NCI-H2171 treated with DMSO at 0.1 percent for 48 hours (cell line): ENCODE measurements around the gene DHRSX.
"Not testable (repeated sequence)": the region's sequence is repeated elsewhere in the genome, so short reads cannot be mapped to it uniquely, and the experiment has no call there.

Experiments
- DNase-seq: peaks from one replicate; lab custom pipeline; 2025; lab: John Stamatoyannopoulos, UW

The DHRSX gene

DNA sequence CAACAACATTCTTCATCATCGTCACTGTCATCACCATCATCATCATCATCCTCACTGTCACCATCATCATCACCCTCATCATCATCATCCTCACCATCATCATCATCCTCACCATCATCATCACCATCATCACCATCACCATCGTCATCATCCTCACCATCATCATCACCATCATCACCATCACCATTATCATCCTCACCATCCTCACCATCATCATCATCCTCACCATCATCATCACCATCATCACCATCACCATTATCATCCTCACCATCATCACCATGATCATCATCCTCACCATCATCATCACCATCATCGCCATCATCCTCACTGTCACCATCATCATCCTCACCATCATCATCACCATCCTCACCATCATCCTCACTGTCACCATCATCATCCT is 18.9 kb upstream of the DHRSX start:
- not testable (repeated sequence) for DNase-seq

DNA sequence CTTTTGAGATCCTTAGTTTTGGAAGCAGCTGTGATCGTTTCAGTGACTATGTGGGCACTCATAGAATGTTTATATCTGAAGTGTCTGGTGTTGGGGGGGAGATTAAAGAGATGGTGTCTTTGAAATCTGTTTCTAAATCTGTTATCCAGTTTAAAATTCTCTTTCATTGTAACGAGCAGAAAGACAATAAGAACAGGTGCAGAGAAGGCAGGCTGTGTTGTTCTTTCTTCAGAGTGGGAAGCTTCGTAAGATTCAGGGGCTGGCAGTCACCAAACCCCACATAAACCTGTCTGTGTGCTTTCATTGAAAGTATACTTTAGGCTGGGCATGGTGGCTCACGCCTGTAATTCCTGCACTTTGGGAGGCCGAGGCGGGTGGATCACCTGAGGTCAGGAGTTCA is 16.3 kb upstream of the DHRSX start:
- no peak for DNase-seq

DNA sequence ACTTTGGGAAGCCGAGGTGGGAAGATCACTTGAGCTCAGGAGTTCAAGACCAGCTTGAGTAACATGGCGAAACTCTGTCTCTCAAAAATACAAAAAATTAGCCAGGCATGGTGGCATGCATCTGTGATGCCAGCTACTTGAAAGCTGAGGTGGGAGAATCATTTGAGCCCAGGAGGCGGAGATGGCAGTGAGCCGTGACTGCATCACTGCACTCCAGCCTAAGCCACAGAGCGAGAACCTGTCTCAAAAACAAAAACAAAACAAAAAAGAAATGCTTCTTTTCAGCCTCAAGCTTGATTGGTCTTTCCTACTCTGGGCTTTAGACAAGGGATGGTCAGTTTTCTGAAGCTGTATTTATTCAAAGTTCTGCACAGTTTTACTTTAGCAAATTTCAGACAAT is 15.8 kb upstream of the DHRSX start:
- no peak for DNase-seq

DNA sequence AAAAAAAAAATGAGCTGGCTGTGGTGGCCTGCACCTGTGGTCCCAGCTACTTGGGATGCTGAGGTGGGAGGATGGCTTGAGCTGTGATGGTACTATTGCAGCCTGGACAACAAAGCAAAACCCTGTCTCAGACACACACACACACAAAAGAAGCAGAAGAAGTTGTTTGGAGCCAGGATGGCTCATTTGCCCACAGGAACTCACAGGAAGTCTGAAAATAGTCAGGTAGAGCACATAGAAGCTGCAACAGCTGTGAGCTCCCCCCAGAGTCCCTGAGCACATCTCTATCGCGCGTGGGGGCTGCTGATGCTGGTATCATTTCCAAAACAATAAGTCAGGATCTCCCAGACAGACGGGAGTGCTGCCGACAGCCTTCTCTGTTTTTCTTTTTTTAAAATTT is 13.4 kb upstream of the DHRSX start:
- no peak for DNase-seq

DNA sequence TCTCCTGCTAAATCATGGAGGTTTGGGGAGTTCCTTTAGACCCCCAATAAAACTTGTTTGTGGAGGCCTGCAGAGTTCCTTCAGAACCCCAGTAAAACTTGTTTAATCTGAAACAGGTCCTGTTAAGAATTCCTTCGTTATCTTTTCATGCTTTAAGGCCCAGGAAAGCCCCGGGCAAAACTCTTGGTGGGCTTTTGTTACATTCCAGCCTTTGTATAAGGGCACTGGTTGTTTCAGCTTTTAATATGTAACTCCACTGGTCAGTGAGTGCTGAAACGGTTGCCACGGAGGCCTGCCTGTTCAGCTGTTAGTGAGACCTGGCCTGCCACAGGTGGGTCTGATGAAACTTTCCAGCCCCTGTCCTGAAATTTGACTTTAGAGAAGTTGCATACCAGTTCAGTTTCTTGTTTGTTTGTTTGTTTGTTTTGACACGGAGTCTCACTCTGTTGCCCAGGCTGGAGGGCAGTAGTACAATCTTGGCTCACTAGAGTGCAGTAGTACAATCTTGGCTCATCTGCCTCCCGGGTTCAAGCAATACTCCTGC is 12.4 kb upstream of the DHRSX start:
- no peak for DNase-seq

DNA sequence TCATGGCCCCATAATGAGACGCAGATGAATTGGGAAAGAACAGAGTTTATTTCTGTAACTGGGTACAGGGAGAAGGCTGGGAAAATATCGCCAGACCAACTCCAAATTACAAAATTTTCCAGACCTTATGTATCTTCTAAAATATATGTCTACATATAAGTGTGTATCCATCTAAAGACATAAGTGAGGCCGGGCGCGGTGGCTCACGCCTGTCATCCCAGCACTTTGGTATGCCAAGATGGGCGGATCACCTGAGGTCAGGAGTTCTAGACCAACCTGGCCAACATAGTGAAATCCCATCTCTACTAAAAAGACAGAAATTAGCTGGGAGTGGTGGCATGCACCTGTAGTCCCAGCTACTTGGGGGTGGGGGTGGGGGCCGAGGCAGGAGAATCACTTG is 11.7 kb upstream of the DHRSX start:
- DNase-seq: no peak

DNA sequence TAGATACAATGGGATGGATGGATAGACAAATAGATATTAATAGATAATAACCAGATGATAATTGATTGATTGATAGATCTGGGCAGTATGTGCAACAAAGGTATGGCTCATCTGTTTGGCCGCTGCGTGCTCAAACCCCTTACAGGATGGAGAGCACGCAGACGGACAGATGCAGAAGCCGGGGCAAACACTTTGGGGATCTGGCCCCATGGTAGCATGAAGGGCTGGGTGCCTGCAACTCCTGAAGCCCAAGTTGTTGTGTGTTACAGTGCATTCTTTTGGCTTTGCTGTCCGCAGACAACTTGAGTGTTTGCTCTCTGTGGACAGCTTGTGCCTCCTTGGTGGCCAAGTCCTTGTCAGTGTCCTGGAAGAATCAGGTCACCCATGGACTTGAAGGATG is 10.6 kb upstream of the DHRSX start:
- no peak for DNase-seq

DNA sequence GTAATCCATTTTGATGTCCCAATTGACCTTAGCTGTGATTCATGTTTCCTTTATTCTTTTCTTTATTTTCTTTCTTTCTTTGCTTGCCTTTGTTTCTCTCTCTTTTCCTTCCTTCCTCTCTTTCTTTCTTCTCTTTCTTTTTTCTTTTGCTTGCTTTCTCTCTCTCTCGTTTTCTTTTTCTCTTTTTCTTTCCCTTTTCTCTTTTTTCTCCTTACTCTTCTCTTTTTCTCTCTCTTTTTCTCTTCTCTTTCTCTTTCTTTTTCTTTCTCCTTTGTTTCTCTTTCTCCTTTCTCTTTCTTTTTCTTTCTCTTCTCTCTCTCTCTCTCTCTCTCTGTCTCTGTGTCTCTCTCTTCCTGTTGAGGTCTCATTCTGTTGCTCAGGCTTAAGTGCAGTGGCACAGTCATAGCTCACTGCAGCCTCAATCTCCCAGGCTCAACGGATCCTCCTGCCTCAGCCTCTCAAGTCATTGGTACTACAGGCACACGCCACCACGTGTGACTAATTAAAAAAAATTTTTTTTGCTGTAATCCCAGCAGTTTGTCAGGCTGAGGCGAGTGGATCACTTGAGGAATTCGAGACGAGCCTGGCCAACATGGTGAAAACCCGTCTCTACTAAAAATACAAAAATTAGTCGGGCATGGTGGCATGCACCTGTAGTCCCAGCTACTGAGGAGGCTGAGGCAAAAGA is 8.0 kb upstream of the DHRSX start:
- DNase-seq: no peak

DNA sequence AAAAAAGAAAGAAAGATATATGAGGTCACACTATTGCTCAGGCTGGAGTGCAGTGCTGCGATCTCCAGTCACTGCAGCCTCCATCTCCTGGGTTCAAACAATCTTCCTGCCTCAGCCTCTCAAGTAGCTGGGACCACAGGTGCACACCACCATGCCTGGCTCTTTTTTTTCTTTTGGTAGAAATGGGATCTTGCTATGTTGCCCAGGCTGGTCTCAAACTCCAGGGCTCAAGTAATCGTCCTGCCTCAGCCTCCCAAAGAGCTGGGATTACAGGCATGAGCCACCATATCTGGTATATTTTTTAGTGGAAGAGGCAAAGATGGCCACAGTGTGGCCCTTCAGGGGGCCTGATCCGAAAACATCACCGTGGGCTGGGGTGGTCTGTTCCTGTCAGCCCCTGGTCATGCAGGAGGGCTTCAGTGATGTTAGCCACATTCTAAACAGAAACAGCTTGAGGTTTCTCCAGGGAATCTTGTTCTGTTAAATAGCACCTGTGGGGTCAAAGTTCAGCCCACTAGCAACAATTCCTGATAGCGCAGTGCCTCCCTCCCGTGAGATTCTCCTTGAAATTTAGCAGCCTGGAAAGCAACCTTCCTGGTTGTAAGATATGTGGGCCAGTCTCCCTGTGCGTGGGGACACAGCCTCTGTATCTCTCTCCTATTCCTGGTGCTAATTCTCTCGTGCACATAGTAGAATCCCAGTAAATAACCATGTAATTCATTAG is 7.3 kb upstream of the DHRSX start:
- DNase-seq: no peak

DNA sequence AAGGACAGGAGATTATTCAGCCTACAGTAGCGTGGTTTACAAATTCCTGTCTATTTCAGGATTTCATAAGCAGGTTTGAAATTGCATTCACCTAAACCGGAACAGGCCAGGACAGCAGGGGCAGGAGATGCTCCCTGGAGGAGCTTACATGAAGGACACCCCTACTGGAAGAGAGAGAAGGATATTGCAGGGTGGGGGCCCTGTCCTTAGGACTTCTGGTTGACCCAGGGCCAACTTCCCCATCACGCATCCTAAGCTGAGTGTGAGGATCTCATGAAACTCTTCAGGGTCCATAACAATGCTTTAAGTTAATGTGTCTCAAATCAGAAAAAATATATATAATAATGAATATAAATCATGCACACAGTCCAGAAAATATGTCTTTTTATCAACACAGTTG is 6.4 kb upstream of the DHRSX start:
- DNase-seq: no peak

DNA sequence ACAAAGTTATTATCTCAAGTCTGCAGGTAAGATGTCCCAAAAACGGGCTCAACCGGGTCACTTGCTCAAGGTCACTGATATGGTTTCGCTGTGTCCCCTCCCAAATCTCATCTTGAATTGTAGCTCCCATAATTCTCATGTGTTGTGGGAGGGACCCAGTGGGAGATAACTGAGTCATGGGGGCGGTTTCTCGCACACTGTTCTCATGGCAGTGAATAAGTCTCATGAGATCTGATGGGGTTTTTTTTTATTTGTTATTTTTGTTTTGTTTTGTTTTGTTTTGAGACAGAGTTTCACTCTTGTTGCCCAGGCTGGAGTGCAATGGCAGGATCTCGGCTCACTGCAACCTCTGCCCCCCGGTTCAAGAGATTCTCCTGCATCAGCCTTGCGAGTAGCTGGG is 4.6 kb upstream of the DHRSX start:
- not testable (repeated sequence) for DNase-seq

DNA sequence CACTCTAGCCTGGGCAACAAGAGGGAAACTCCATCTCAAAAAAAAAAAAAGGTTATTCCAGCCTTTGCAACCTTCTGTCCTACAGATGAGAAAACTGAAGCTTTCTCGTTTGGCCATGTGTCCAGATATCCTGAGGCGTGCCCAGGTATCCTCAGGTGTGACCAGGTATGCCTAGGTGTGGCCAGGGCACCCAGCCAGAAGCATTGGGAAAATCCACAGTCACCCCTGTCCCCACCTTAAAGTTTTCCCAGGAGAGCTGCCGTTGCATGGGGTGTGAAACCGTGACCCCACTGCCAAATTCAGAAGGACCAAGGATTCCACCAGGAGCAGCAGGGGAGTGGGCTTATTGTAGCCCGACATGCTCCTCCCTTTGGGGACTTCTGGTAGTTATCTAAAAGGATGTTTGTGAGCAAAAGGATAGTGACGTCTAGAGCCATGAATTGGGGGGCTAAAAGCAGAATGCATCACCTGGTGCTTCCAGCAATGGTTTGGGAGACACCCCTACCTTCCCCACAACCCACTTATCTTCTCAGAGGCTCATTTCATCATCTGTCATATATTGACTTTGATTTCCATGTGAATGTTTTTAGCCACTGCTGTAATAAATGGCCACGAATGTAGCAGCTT is 4.0 kb upstream of the DHRSX start:
- no peak for DNase-seq

DNA sequence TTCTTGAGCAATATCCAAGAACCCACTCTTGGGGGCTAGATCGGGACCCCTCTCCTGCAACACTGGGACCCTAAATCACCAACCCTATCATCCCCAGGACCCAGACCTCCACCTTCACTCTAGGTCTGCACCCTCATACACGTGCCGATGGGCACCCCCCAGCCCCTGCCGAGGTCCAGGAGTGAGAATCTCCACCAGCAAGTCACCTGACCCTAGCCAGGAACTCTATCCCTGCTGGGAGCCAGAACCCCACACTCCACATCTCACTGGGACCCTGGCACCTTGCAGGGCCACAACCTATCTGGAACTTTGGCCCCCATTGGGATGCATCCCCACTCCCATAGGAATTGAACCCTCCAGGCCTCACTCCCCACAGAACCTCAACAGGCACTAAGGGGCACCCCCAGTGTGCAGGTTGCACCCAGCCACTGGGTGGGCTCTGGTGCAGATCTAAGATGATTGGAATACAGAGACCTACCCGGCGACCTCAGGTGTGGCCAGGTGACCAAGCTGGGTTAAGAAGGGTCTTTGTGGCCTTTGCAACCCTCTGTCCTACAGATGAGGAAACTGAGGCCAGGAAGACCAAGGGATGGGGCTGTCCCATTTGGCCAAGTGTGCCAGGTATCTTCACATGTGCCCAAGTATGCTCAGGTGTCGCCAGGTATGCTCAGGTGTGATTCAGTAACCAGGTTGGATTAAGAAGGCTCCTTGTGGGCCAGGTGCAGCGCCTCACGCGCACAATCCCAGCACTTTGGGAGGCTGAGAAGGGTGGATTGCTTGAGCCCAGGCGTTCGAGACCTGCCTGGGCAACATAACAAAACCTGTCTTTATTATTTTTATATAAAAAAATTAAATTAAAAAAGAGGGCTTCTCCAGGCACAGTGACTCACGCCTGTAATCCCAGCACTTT is 3.1 kb upstream of the DHRSX start:
- DNase-seq: no peak

DNA sequence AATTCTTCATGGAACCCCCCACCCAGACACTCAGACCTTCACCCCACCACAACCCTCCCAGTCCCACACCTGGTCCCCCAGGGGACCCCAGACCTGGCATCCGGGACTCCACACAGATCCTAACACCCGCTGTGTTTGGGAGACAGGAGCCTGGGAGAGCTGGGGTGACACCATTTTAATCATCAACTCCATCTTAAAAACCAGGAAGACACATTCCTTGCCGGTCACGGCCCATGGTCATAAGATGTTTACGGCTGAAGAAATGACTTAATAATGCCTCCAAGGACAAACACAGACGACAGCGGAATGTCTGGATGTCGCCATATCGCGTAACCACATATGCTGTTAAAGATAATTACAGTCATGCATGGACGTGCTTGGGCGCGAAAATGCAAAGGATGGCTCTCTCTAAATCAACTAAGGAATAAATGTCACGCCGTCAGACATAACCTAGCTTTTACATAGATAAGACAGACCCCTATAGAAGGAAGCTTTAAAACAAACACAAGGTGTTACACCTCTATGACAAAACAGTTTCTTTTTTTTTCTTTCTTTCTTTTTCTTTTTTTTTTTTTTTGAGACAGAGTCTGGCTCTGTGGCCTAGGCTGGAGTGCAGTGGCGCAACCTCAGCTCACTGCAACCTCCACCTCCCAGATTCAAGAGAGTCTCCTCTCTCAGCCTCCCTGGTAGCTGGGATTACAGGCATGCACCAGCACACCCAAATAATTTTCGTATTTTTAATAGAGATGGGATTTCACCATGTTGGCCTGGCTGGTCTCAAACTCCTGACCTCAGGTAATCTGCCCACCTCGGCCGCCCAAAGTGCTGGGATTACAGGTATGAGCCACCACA is 2.1 kb upstream of the DHRSX start:
- no peak for DNase-seq

DNA sequence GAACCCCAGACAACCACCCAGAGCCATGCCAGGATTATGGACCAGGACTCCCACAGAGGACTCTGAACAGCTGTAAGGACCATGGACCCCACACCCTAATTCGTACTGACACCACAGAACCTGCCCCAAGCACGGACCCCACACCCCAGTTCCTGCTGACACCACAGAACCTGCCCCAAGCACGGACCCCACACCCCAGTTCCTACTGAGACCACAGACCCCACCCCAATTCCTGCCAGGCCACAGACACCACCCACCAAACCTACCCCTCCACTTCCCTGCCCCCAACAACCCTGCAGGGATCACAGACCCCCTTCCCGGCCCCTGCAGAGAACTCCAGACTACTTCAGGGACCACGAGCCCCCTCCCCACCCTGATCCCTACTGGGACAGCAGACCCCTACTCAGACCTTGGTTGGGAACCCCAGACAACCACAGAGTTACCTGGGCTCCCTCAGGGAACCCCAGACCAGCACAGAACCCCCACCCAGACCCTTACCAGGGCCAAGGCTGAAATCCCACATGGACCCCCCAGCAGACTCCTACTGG is 1.4 kb upstream of the DHRSX start:
- DNase-seq: no peak

DNA sequence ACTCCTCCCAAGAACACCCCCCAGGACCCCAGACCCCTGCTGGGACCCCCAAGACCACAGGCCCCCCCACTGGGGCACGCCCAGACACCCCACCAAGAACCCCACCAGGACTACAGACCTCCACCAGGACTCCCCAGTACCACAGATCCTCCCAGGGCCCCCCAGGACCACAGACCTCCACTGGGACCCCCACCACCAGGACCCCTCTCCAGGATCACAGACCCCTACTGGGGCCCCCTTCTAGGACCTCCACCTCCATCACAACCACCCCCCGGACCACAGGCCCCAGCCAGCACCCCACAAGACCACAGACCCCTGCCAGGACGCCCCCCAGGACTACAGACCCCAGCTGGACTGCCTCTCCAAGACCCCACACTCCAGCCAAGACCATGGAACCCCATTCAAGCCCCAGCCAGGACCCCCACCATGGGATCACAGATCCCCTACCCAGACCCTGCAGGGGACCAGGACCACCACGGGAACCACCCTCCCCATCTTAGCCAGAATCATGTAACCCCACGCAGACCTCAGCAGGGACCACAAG is 855 bp upstream of the DHRSX start:
- no peak for DNase-seq

DNA sequence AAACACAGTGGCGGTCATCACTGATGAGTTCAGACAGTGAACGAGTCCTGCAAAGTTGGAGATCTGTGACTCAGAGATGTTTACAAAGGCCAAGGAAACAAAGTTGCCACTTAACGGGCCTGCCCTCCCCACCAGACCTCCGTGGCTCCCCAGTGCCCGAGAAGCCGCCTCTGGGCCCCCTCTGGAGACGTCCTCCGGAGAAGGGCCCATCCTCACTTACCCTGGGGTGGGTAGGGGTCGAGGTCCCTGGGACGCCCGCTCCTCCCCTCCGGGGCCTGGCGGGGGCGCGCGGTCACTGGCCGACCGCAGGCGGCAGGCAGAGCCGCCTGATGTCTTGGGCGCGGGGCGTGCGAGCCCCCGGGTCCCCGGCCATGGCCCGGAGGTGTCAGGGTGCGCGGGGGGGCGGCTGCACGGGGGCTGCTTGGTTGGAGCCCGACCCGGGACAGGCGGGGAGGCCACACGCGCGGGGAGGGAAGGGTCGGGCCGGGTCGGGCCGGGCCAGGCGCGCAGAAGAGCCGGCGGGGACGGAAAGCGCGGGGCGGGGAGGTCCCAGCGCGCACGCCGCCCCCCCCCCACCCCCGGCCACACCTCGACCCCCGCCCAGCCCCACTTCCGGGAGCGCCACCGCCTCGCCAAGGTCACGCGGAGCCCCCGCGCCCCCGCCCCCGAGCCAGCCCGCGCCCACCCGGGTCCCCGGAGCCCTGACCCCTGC is 529 bp downstream of the DHRSX start:
- DNase-seq: no peak

DNA sequence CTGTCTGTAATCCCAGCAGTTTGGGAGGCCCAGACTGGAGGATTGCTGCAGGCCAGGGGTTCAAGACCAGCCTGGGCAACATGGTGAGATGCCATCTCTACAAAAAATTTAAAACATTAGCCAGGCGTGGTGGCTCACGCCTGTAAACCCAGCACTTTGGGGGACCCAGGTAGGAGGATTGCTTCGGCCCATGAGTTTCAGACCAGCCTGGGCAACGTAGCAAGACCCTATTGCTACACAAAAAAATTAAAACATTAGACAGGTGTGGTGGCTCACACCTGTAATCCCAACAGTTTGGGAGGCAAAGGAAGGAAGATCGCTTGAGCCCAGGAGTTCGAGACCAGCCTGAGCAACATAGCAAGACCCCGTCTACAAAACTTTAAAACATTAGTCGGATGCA is 1.3 kb downstream of the DHRSX start:
- no peak for DNase-seq

DNA sequence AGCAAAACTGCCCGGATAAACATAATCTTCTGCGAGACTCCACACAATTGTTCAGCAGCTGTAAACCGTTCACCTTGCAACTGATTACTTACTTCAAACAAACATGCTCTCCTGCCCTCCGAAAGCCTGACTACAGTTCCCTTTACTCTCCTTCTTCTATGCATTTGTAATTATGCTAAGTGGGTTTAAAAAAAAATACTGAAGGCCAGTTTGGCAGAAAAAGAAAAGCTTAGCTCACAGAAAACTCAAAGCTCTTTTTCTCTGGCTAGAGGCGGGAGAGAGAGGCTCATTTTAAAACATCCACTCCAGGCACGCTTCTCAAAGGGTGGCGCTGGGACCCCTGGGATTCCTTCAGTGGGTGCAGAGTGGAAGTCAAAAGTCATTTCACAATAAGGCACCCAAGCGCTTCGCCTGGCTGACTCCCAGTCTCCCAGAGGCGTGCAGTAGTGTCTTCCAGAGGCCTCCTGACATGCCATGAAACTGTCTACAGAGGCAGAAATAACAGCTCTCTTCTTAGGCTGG is 1.9 kb downstream of the DHRSX start:
- DNase-seq: no peak
